Mesothelial cell of epicardium (in vitro differentiated cells): ENCODE measurements around the gene COL8A1. TPM values are rescaled to one million over a fixed set of nuclear protein-coding genes. Genes with fewer than 3 reads are reported as not detected.

Source experiments
- DNase-seq, 2 experiments: peaks; one replicate each; pipeline ENCODE4 v3.0.0; 2021; ENCODE audit warnings: low spot score in 2 of 2; ENCODE audit not compliant: unreplicated experiment in 2 of 2
- H3K27ac Mint-ChIP-seq: 2 replicates; pipeline ENCODE4 v1.8.0; 2021; ENCODE audit warnings: mixed read lengths
- H3K27me3 Mint-ChIP-seq: 2 replicates; pipeline ENCODE4 v1.8.0; 2021; ENCODE audit warnings: low read depth, mixed read lengths
- H3K36me3 Mint-ChIP-seq: 2 replicates; pipeline ENCODE4 v1.8.0; 2021; ENCODE audit warnings: mixed read lengths
- H3K4me1 Mint-ChIP-seq: 2 replicates; pipeline ENCODE4 v1.8.0; 2021; ENCODE audit warnings: mixed read lengths
- H3K4me3 Mint-ChIP-seq: 2 replicates; pipeline ENCODE4 v1.8.0; 2021; ENCODE audit warnings: mild to moderate bottlenecking, moderate library complexity, mixed read lengths
- H3K9me3 Mint-ChIP-seq: 2 replicates; pipeline ENCODE4 v1.8.0; 2021; ENCODE audit warnings: mixed read lengths
- total RNA-seq: library from RNA; stranded (reverse); gene quantifications from 3 replicates; pipeline ENCODE4 v1.2.1, GENCODE V29; 2021
- TF ChIP-seq, protein P1 (sequence below): fragments of 200-600 bp; sonication (generic); IDR thresholded peaks from one replicate; pipeline ENCODE4 v1.5.0; 2021; ENCODE audit warnings: antibody characterized with exemption; ENCODE audit not compliant: unreplicated experiment

Gene COL8A1
- total RNA-seq, 1 donor from 2014 or later = 1.1 TPM

DNA sequence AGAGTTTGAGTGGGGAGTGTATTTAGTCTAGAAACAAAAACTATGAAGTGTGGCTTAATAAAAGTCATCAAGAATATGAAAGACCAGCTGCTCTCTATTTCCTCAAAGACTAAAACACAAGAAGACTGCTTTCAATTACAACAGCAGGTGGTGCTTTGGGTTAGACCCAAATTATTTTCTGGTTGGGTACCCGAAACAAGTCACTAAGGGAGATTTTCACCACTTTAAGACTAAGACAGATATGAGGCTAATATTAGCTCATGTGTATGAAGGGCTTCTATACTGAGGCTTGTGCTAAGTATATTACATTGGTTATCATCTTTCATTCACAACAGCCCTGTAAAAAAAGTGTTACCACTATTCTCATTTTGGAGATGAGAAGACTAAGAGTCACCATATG, 43.1 kb downstream of the COL8A1 start:
- Mint-ChIP-seq H3K27me3 (no peaks in the 10 kb centered on the region), H3K27ac (no peak overlapping the region), H3K4me3 (no peak overlapping the region), H3K4me1 (no peaks in the 10 kb centered on the region), H3K36me3 (no peaks in the 10 kb centered on the region), H3K9me3 (no peaks in the 10 kb centered on the region)
- DNase-seq = no peak
- TF ChIP-seq, protein P1, sequence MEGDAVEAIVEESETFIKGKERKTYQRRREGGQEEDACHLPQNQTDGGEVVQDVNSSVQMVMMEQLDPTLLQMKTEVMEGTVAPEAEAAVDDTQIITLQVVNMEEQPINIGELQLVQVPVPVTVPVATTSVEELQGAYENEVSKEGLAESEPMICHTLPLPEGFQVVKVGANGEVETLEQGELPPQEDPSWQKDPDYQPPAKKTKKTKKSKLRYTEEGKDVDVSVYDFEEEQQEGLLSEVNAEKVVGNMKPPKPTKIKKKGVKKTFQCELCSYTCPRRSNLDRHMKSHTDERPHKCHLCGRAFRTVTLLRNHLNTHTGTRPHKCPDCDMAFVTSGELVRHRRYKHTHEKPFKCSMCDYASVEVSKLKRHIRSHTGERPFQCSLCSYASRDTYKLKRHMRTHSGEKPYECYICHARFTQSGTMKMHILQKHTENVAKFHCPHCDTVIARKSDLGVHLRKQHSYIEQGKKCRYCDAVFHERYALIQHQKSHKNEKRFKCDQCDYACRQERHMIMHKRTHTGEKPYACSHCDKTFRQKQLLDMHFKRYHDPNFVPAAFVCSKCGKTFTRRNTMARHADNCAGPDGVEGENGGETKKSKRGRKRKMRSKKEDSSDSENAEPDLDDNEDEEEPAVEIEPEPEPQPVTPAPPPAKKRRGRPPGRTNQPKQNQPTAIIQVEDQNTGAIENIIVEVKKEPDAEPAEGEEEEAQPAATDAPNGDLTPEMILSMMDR = no peak

GRCh38 chr3:99681976-99682375, 43.6 kb downstream of the COL8A1 start:
- DNase-seq = no peak
- Mint-ChIP-seq H3K36me3 (no peaks in the 10 kb centered on the region), H3K9me3 (no peaks in the 10 kb centered on the region), H3K27ac (no peak overlapping the region), H3K4me3 (no peak overlapping the region), H3K4me1 (no peaks in the 10 kb centered on the region), H3K27me3 (no peaks in the 10 kb centered on the region)
- TF ChIP-seq, protein P1 = no peak

DNA sequence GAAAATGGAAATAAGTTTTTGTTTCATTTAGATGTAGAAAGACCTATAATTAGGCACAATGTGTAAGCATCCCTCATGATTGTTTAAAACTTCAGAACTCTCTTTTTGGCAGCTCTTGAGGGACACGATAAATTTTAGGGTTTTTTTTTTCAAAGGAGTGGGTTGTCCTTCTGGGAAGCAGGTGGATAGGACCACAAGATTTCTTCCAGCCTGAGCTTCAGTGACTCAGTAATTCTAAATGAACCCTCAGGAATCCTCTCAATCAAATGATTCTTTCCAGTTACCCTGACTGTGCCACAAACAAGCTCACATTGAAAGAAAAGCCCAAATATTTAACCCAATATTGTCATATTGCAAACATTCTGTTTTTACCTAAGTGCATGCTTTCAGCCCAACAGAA, 45.1 kb downstream of the COL8A1 start:
- no peak overlapping the region for H3K27ac Mint-ChIP-seq

DNA sequence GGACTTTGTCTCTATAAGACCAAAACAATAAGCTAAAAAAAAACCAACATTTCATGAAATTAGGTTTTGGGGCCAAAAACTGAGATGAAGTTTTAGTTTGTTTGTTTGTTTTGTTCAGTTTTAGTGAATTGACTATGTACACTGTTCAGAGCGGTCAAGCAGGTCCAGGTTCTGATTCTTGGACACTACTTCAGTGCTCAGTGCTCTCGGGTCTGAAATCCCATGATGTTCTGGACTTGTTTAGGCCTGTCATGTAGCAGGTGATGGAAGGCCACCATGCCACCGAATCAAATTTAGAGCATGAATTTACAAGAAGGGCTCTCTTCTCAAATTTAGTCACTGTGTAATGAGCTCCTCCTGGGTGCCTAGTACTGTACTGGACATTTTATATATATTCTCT, 45.5 kb downstream of the COL8A1 start:
- Mint-ChIP-seq H3K36me3 (no peaks in the 10 kb centered on the region), H3K4me1 (no peaks in the 10 kb centered on the region), H3K4me3 (no peak overlapping the region), H3K27me3 (peaks cover 2% of the 10 kb centered on the region), H3K9me3 (no peaks in the 10 kb centered on the region), H3K27ac (no peak overlapping the region)
- DNase-seq = no peak
- TF ChIP-seq, protein P1 = no peak

More for the DNA sequence above, 45.1 kb downstream of the COL8A1 start:
- DNase-seq = no peak
- H3K9me3 Mint-ChIP-seq = no peaks in the 10 kb centered on the region
- TF ChIP-seq, protein P1 = no peak
- no peaks in the 10 kb centered on the region for H3K36me3 Mint-ChIP-seq
- peaks cover 2% of the 10 kb centered on the region for H3K27me3 Mint-ChIP-seq
- no peak overlapping the region for H3K4me3 Mint-ChIP-seq
- no peaks in the 10 kb centered on the region for H3K4me1 Mint-ChIP-seq

DNA sequence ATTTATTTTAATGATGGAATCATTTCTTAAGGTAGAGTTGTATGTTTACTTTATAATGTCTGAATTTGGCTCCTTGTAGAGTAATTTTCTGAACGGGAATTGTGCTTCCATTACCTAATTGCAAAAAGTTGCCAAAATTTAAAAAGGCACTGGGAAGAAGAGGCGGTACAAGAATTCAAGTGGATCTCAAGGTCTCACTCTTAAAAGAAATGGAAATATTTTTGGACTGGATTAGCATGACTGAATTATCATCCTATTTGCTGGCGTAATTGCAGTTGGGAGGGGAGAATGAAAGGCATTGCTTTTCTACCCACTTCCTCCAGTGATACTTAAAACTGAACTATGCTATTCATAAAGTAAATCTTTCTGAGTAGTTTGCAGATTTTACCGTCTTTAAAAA, 46.2 kb downstream of the COL8A1 start:
- Mint-ChIP-seq H3K36me3 (no peaks in the 10 kb centered on the region), H3K9me3 (no peaks in the 10 kb centered on the region), H3K27me3 (peaks cover 2% of the 10 kb centered on the region), H3K4me3 (no peak overlapping the region), H3K27ac (no peak overlapping the region), H3K4me1 (no peaks in the 10 kb centered on the region)
- DNase-seq = no peak
- TF ChIP-seq, protein P1 = no peak

- Mint-ChIP-seq H3K9me3 (no peaks in the 10 kb centered on the region), H3K27me3 (peaks cover 2% of the 10 kb centered on the region), H3K36me3 (no peaks in the 10 kb centered on the region), H3K27ac (no peak overlapping the region), H3K4me1 (no peaks in the 10 kb centered on the region), H3K4me3 (no peak overlapping the region)
- TF ChIP-seq, protein P1 = no peak
- no peak for DNase-seq
These were observed 48.1 kb downstream of the COL8A1 start for GRCh38 chr3:99686469-99686868.
